Gastrocnemius medialis (tissue), 4 donors: ENCODE results near the gene ZNF236. TPM values are rescaled to one million over a fixed set of nuclear protein-coding genes. Genes with fewer than 3 reads are reported as not detected.

Experiments used
- ATAC-seq, 2 donors: fragments of 150-250 bp; one replicate each; pipeline ENCODE4 v1.9.1; 2016
- DNase-seq, 2 donors: peaks; one replicate each; pipeline ENCODE4 v3.0.0-alpha.2; 2019
- H3K27ac ChIP-seq, 4 donors: fragments of 200-600 bp; sonication (generic); 1 replicate in 1 of 4; 2 replicates in 3 of 4; pipeline ENCODE4 v1.5.1; 2016 to 2018; ENCODE audit warnings: mild to moderate bottlenecking in 2 of 4, moderate library complexity in 1 of 4
- H3K27me3 ChIP-seq, 3 donors: fragments of 200-600 bp; sonication (generic) in 2 of 3; 1 replicate in 1 of 3; 2 replicates in 2 of 3; pipeline versions ENCODE4 v1.5.1 to v1.6.0; 2016 to 2019; ENCODE audit warnings: mild to moderate bottlenecking in 1 of 3, moderate library complexity in 1 of 3
- H3K36me3 ChIP-seq, 2 donors: fragments of 200-600 bp; sonication (generic) in 1 of 2; one replicate each; pipeline ENCODE4 v1.5.1; 2017 to 2018
- H3K4me1 ChIP-seq, 2 donors: fragments of 200-600 bp; sonication (generic) in 1 of 2; one replicate each; pipeline ENCODE4 v1.5.1; 2016 to 2017; ENCODE audit warnings: mild to moderate bottlenecking in 2 of 2
- H3K4me3 ChIP-seq, 4 donors: fragments of 200-600 bp; sonication (generic) in 3 of 4; 1 replicate in 1 of 4; 2 replicates in 3 of 4; pipeline ENCODE4 v1.5.1; 2016 to 2019; ENCODE audit warnings: mild to moderate bottlenecking in 2 of 4
- H3K9me3 ChIP-seq, 3 donors: fragments of 200-600 bp; sonication (generic) in 2 of 3; 1 replicate in 1 of 3; 2 replicates in 2 of 3; pipeline ENCODE4 v1.5.1; 2016 to 2019
- POLR2A ChIP-seq, 2 donors: fragments of 450-650 bp; IDR thresholded peaks; one replicate each; pipeline ENCODE4 v1.6.1; 2017; ENCODE audit warnings: antibody characterized with exemption in 2 of 2, mild to moderate bottlenecking in 2 of 2, moderate library complexity in 2 of 2
- in situ Hi-C, 4 donors: fragments of 200-750 bp; cut with MboI; loops; one replicate each; pipeline versions ENCODE4 v1.15.0 to v1.8.0; 2017; ENCODE audit warnings: low sequenced_read_pairs in 4 of 4
- intact Hi-C: fragments of 100-400 bp; cut with DNase I; formaldehyde crosslinking; loops from one replicate; pipeline ENCODE4 v1.15.1; 2023; ENCODE audit warnings: low total_unique reads
- total RNA-seq, 4 donors: library from RNA; depleted of rRNA; stranded (reverse); fragments of >200 nt; gene quantifications; one replicate each; pipeline versions ENCODE4 v1.1.0 to v1.2.3, GENCODE V29; 2016
- TF ChIP-seq, protein P1 (sequence below), 5 experiments: fragments of 450-650 bp in 3 of 5; fragments of 200-600 bp in 2 of 5; sonication (generic) in 2 of 5; IDR thresholded peaks in 4 of 5; conservative IDR thresholded peaks in 1 of 5; 1 replicate in 4 of 5; 2 replicates in 1 of 5; pipeline ENCODE4 v1.5.1; 2016 to 2019; ENCODE audit warnings: antibody characterized with exemption in 5 of 5, mild to moderate bottlenecking in 3 of 5, moderate library complexity in 3 of 5

ZNF236 gene
- total RNA-seq, 4 donors from 2014 or later, result 6.2 to 7.1 (median 6.5) TPM

DNA sequence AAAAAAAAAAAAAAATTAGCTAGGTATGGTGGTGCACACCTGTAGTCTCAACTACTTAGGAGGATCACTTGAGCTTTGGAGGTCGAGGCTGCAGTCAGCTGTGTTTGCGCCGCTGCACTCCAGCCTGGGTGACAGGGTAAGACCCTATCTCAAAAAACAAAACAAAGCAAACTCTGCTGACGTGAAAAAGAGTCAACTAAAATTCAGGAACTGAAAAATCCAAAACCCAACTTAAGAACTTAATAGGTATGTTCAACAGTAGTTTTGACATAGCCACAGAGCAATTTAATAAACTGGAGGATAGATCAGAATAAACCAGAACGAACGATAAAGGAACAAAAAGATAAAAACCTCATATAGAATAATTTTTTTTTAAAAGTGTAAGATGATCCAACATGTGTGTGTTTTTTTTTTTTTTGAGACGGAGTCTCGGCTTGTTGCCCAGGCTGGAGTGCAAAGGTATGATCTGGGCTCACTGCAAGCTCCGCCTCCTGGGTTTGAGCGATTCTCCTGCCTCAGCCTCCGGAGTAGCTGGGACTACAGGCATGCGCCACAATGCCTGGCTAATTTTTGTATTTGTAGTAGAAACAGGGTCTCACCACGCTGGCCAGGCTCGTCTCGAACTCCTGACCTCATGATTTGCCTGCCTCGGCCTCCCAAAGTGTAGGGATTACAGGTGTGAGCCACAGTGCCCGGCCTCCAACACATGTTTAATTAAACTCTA, 4.3 kb upstream of the ZNF236 start:
- no peak for DNase-seq
- in situ Hi-C loops, result loop anchor here in 2 of 4 donors (10.0 to 25.0 kb wide), 2 partner anchors 167 to 169 kb away; no protein-coding TSS in a partner anchor
- TF ChIP-seq, protein P1, sequence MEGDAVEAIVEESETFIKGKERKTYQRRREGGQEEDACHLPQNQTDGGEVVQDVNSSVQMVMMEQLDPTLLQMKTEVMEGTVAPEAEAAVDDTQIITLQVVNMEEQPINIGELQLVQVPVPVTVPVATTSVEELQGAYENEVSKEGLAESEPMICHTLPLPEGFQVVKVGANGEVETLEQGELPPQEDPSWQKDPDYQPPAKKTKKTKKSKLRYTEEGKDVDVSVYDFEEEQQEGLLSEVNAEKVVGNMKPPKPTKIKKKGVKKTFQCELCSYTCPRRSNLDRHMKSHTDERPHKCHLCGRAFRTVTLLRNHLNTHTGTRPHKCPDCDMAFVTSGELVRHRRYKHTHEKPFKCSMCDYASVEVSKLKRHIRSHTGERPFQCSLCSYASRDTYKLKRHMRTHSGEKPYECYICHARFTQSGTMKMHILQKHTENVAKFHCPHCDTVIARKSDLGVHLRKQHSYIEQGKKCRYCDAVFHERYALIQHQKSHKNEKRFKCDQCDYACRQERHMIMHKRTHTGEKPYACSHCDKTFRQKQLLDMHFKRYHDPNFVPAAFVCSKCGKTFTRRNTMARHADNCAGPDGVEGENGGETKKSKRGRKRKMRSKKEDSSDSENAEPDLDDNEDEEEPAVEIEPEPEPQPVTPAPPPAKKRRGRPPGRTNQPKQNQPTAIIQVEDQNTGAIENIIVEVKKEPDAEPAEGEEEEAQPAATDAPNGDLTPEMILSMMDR (IDR thresholded peaks at IDR 0.05 in 4 of 5, conservative IDR thresholded peaks at IDR 0.05 in 1 of 5), result no peak
- TF ChIP-seq POLR2A (IDR thresholded peaks at IDR 0.05), result no peak

DNA sequence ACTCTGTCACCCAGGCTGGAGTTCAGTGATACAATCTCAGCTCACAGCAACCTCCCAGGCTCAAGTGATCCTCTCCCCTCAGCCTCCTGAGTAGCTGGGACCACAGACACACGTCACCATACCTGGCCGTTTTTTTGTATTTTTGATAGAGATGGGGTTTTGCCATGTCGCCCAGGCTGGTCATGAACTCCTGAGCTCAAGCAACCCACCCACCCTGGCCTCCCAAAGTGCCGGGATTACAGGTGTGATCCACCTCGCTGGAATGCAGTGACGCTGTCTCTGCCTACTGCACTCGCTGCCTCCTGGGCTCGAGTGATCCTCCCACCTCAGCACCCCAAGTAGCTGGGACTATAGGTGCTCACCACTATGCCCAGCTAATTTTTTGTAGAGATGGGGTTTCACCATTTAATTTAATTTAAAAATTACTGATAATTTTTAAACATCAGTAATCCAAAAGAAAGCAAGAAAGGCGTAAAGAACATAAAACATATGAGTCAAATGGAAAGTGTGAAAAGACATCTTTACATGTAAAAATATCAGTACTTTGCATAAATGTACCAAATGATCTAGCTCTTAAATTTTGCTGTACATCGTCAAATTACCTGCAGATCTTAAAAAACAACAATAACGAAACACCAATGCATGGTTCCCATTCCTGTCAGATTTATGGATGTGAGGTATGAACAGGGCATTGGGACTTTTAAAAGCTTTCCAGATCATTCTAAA, 2.8 kb upstream of the ZNF236 start:
- ATAC-seq, result no peak
- DNase-seq, result no peak
- Histone ChIP-seq H3K4me1 (peaks cover 14 to 20% of the 10 kb centered on the region in 2 donors), H3K36me3 (no peaks in the 10 kb centered on the region), H3K27me3 (no peaks in the 10 kb centered on the region), H3K9me3 (no peaks in the 10 kb centered on the region), H3K27ac (no peak overlapping the region), H3K4me3 (no peak overlapping the region)
- in situ Hi-C loops (loop anchor here in 2 of 4 donors (10.0 to 25.0 kb wide), 2 partner anchors 165 to 168 kb away; no protein-coding TSS in a partner anchor), intact Hi-C loops (loop anchor here (2.0 to 5.0 kb wide), 2 partner anchors 17 to 332 kb away; no protein-coding TSS in a partner anchor)
- no peak for TF ChIP-seq POLR2A (IDR thresholded peaks at IDR 0.05)

More for the DNA sequence above, 4.3 kb upstream of the ZNF236 start:
- intact Hi-C loops, result no loop called here
- ATAC-seq, result no peak
- peaks cover 7 to 12% of the 10 kb centered on the region in 2 donors for H3K4me1 ChIP-seq
- no peaks in the 10 kb centered on the region for H3K36me3 ChIP-seq
- H3K9me3 ChIP-seq, result no peaks in the 10 kb centered on the region
- H3K27ac ChIP-seq, result no peak overlapping the region
- H3K27me3 ChIP-seq, result no peaks in the 10 kb centered on the region
- H3K4me3 ChIP-seq, result no peak overlapping the region

DNA sequence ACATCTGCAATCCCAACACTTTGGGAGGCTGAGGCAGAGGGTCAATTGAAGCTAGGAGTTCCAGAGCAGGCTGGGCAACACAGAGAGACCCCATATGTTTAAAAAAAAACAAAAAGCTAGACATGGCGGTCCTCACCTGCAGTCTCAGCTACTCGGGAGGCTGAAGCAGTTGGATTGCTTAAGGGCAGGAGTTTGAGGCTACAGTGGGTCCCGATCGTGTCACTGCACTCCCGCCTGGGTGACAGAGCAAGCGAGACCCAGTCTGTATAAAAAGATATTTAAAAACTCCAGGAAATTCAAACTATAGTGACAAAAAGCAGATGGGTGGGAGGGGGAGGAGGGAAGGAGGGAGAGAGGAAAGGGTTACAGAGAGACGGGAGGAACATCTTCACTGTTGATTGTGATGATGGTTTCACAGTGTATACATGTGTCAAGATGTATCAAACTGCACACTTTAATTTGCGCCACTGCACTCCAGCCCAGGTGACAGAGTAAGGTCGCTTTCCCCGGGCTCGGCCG, 942 bp upstream of the ZNF236 start:
- Histone ChIP-seq H3K9me3 (no peaks in the 10 kb centered on the region), H3K4me3 (peak overlapping the region; percentile 77 to 97 (median 86)), H3K27ac (peak overlapping the region; percentile 89 to 100 (median 94)), H3K27me3 (no peaks in the 10 kb centered on the region), H3K4me1 (peaks cover 14 to 20% of the 10 kb centered on the region in 2 donors), H3K36me3 (no peaks in the 10 kb centered on the region)
- ATAC-seq (no peak), DNase-seq (no peak)
- TF ChIP-seq POLR2A (IDR thresholded peaks at IDR 0.05), result no peak
- TF ChIP-seq, protein P1 (IDR thresholded peaks at IDR 0.05 in 4 of 5, conservative IDR thresholded peaks at IDR 0.05 in 1 of 5), result no peak
- intact Hi-C loops, result loop anchor here (2.0 to 5.0 kb wide), 2 partner anchors 19 to 334 kb away; no protein-coding TSS in a partner anchor
- in situ Hi-C loops, result loop anchor here in 1 of 4 donors (25.0 kb wide), 1 partner anchor 166 kb away; no protein-coding TSS in a partner anchor

DNA sequence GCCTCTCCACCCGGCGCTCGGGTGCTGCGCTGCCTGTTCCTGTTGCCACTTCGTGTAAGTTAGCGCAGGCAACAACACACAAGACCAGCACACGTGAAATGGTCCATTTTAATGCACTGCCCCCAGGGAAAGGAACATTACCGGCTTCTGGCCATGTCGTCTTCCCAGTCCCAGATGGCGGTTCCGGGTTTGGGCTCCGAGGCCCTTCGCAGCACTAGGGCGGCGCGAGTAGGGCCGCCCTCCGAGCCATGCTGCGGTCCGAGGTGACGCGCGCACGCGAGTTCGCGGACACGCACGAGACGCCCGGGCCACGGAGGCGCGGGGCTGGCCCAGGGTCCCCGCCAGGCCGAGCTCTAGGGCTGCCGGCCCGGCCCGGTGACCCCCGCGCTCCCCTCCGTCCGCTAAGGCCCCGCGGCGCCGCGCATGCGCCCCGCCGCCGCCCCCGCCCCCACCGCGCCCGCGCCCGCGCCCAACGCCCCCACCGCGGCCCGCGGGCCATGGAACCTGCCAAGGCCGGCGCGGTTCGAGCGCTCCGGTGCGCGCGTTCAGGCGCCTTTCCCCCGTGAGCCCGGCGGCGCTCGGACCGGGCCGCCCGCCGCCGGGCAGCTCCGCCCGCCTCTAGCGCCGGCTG, 367 bp upstream of the ZNF236 start:
- in situ Hi-C loops, result loop anchor here in 1 of 4 donors (25.0 kb wide), 1 partner anchor 165 kb away; no protein-coding TSS in a partner anchor
- intact Hi-C loops, result loop anchor here (2.0 to 5.0 kb wide), 2 partner anchors 19 to 335 kb away; no protein-coding TSS in a partner anchor
- no peaks in the 10 kb centered on the region for H3K27me3 ChIP-seq
- H3K27ac ChIP-seq, result peak overlapping the region; percentile 89 to 100 (median 94)
- TF ChIP-seq, protein P1 (IDR thresholded peaks at IDR 0.05 in 4 of 5, conservative IDR thresholded peaks at IDR 0.05 in 1 of 5), result no peak
- TF ChIP-seq POLR2A (IDR thresholded peaks at IDR 0.05), result peak; percentile 68 to 70
- no peaks in the 10 kb centered on the region for H3K9me3 ChIP-seq
- peaks cover 14 to 20% of the 10 kb centered on the region in 2 donors for H3K4me1 ChIP-seq
- DNase-seq, result peak; percentile 17 to 47
- H3K4me3 ChIP-seq, result peak overlapping the region; percentile 77 to 97 (median 86)
- no peaks in the 10 kb centered on the region for H3K36me3 ChIP-seq
- ATAC-seq, result peak; percentile 81 to 85
